ENCODE results near the gene DEDD2.

The DEDD2 gene

DNA sequence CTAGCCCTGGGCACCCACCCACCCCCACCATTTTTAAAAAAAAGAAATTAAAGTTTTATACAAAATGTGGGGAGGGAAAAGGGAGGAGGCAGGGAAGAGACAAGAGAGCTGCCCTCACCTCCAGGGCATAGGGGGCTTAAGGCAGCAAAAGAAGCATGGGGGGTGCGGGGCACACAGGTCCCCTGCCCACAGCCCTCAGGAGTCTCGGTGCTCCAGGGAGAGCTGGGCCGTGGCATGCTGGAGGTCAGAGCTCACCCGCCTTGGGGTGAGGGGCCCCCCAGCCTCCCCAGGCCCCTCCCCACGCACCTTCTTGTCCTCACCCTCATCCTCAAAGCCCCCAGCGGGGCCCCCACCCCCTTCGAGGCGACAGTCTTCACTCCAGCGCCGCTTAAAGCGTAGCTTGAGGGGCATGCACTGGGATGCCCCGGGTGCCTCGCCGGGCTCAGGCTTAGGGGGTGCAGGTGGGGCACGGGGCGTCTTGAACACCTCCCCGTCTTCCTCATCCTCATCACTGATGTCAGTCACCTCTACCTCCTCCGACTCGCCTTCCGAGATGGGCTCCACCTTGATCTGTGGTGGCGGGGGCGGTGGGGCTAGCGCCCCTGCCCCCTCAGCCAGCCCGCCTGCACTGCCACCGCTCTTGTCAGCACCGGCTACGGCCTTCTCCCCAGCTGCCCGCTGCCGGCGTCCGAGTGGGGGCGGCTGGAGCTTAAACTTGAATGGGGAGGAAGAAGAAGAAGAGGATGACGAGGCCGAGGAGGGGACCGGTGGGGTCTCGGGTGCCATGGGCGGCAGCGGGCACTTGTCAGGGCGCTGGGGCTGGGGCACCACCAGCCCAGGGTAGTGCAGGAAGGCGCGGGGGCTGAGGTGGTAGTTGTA, 31.0 kb upstream of the DEDD2 start:
- DNase-seq: no peak

DNA sequence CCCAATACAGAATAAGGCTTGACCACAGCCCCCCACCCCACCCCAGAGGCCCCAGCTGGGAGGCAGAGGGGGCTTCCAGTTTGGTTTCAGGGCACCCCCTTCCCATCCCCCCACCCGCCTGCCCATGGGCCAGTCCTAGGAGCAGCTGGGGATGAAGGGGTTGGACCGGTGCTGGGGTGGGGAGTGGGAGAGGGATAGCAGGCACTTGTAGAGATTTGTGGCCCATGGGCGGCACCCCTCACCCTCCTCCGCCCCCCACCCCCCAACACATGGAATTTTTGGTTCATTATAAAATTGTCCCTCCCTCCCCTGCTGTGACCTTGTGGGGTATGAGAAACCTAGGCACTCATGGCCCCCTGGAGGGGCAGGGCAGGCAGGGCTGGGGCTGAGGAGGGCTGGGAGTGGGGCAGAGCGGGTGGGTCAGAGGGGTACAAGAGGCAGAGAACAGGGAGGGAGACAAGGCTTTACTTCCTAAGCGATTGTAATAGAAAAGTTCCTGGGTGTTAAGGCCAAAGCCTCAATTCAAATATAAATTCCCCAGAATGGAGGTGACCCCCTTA, 30.2 kb upstream of the DEDD2 start:
- DNase-seq: no peak

DNA sequence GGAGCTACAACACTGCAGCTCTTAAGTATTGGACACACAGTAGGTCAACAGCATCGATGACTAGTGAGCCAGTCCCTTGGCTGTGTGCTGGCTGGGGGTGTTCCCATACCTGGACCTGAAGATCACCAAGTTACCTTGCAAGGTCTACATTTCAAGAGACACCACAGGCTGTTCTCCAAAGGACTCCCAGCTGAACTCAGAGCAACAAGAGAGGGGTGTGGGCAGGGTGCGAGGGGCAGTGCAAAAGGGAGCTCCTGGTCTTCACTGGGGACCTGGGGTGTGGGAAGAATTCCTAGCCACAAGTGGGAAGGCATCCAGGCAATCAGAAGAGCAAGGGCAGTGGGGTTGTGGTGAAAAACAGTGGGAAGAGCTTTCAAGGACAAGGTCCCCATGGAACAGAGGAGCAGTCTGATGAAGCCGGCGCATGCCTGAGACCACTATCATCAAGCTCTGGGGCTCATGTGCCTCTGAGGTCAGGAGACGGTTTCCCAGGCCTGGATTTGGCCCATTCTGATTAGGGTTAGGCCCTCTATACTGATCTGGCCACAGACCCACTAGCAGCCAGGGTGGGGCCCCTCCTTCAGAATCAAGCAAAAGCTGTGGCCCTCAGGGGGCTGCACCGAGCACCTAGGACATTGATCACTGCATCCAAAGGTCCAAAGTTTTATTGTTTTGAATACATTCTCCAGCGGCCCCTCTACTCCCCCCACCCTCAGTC, 29.6 kb upstream of the DEDD2 start:
- DNase-seq: no peak

DNA sequence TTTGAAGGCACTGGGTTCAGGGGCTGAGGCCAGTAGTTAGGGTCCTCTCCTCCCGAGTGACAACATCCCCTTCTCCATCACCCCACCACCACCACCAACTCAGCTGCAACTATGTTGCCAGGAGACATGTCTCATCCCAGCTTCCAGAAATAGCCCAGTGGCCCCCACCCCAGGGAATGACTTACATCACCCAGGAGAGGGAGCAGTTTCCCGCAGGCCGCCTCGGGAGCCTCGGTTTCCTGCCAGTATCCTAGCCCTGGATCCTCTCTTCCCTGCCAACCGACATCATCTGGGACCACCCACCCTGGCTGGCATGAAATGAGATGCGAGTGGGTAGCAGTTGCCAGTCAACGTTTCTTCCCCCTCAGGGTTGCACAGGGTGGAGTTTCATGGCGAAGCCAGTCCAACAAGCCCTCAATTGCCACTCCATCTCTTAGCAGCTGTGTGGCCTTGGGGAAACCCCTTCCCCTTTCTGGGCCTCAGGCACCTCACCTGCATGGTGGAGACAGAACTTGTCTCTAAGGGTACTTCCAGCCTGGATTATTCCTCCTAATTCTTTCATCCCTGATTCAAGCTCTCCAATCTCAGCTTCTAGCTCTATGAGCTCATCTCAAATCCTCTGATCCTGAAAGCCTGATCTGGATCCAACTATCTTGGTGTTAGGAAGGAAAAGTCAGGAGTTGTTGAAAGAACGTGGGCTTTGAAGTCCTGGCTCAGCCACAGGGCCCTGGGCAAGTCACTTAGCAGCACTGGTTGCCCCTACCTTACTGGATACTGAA, 28.9 kb upstream of the DEDD2 start:
- DNase-seq: no peak

DNA sequence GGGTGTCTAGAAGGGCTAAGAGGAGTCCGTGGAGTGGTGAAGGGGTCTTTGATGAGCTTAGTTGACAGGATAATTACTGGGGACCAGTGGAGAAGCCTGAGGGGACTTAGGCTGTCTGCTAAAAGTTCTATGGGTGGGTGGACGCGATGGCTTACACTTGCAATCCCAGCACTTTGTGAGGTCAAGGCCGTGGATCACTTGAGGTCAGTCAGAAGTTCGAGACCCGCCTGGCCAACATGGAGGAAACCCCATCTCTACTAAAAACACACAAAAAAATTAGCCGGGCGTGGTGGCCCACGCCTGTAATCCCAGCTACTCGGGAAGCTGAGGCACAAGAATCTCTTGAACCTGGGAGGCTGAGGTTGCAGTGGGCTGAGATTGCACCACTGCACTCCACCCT, 27.8 kb upstream of the DEDD2 start:
- DNase-seq: no peak

DNA sequence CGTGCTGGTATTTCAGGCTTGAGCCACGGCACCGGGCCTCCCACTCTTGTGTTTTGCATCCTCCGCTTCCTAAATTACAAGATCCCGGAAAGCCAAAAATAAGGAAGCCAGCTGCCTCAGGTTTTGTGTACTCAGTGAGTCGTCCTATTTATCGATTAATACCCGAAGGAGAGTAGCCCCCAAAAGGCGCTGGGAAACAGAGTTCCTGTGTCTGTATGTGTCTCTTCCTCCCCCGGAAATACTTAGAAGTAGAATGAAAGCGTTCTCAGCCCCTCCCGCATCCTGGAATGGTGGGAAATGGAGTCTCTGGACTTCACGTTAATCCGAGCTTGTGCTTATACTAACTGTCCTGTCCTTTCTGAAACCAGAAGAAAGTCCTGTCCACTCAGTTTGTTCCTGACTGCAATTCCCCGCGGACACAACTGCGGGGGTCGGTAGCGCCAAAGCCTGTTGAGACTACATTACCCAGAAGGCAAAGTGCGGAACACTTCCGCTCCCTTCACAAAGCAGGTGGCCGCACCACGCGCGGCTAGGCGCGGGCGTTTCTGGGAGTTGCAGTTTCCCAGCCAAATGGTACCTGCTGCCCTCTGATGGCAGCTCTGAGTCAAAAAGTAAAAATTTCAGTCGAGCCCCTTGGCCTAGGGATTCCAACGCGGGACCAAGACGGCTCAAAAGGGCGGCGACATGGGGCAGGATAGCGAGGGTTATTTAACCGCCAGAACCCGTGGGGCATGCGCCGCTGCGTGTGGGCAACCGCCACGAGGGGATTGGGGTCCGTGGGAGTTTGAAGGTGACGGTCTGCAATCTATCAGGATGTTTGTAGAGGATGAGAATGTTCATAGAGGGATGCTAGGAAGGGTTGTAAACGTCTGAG, 27.1 kb upstream of the DEDD2 start:
- peak; percentile 83 for DNase-seq

DNA sequence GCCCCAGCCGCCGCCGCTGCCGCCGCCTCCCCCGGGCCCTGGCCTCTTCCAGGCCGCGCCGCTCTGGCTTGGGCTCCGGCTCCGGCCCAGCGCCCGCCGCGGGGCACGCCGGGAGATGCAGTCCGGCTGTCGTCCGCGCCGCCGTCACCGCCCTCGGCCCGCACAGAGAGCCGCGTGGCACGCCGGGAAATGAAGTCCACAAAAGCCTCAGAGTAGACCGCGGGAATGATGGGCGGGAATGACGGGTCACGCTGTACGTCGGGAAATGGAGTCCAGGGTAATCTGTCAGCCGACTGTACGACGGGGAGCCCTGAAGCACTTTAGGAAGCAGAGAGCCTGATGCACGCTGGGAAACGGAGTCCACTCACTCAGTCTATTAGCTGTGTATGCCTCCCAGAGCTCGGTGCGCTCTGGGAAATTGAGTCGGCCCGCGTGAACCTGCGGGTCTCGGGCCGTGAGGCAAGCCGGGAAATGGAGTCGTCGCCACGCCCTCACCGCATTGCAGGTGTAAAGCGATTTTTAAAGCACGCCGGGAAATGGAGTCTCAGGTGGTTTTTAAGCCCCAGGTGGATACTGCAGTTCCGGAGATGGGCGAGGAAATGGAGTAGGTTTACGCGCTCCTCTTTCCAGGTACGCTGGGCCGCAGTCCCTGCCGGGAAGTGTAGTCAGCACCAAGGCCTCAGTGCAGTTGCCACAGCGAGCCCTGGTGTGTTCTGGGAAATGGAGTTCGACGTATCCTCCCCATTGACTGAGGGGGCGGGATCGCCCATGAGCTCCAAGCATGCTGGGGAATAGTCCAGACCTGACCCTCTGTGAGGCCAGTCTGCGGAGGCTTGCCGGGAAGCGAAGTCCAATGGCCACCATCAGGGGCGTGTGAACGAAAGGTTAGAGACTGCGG, 25.3 kb upstream of the DEDD2 start, which contains the start of gene GSK3A:
Gene GSK3A, minus strand, starts transcription at position 91 of the 898 bp plus-strand sequence. CDS start 137 bp downstream, outside the sequence.
- peak; percentile 95 for DNase-seq

DNA sequence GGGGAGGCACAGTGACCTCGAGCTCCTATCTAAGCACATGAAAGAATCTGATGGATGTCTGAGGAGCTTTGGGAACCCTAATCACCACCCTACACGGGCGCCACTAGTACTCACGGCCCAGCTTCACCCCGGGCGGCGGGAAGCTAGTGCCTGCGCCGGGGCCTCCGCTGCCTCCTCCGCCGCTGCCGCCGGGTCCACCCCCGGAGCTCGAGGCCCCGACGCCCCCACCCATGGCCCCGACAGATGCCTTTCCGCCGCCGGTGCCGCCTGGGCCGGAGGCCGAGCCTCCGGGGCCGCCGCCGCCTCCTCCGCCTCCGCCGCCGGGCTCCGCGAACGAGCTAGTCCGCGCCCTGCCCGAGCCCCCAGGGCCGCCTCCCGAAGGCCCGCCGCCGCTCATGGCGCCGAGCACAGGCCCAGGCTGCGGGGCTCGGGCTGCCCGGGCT, 24.6 kb upstream of the DEDD2 start:
- no peak for DNase-seq

DNA sequence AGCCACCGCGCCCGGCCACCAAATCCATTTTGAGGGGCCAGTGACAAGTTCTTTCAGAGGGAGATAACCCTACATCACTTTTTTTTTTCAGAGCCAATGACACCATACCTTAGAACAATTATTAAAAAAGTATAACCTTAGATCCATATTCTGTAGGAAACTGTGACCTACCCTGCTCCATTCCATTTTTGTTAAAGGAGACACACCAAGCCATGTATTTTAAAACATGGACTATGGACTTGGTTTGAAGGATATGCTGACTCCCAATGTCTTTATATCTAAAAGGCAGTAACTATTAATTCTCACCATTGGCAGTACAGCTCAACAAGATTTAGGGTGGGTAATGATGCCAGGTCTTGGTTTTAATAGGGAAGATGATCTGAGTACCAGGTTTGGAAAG, 23.8 kb upstream of the DEDD2 start:
- DNase-seq: no peak

DNA sequence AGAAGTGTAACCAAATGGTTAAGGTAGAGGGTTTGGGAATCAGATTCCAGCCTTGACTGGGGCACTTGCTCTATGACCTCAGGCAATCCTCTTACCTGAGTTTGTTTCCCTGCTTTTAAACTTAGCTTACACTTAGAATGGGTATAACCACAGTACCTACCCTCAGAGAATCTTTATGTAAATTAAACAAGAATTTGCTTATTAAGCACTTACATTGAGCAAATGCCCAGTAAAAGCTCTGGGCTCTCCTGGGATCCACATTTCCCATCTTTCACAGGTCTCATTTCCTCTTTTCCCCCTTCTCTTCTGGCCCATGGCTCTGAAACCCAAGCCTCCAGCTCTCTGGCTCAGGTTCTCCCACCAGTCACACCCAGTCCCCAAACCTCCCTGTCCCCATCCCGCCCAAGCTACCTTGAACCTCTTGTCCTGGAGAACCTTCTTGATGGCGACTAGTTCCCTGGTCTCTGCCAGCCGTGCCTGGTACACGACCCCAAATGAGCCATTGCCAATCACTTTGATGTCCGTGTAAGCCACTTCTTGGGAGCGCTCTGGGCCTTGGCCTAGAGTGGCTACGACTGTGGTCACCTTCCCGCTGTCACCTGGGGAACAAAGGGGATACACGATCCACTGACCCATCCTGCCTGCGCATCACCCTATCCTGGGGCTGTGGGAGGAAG, 22.2 kb upstream of the DEDD2 start:
- DNase-seq: no peak

DNA sequence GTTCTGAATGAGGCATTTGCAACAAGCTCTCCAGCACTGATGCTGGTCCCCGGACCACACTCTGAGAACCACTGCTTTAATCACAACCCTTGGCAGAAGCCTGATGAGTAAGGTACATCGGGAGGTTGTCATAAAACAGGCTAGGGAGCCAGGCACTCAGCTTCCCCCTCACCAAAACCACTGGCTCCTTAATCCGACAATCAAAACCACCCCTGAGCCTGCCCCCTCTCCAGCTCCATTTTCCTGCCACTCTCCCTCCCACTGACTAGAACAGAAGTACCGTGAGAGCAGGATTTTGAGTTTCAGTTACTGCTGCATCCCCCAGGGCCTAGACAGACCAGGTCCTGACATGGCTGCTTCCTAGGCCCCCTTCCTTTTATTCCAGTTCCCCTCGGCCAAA, 17.7 kb upstream of the DEDD2 start:
- DNase-seq: no peak

DNA sequence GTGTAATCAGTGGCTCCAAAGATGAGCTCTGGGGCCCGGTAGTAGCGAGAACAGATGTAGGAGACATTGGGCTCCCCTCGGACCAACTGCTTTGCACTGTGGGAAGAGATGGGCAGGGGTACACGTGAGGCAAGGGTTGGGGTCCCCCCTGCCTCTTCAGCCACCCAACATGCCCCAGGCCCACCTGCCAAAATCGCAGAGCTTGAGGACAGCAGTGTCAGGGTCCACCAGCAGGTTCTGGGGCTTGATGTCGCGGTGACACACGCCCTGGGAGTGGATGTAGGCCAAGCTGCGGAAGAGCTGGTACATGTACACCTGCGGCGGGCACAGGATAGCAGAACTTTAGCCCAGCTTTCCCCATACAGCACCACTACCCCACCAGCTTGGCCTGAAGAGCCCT, 16.9 kb upstream of the DEDD2 start:
- no peak for DNase-seq

DNA sequence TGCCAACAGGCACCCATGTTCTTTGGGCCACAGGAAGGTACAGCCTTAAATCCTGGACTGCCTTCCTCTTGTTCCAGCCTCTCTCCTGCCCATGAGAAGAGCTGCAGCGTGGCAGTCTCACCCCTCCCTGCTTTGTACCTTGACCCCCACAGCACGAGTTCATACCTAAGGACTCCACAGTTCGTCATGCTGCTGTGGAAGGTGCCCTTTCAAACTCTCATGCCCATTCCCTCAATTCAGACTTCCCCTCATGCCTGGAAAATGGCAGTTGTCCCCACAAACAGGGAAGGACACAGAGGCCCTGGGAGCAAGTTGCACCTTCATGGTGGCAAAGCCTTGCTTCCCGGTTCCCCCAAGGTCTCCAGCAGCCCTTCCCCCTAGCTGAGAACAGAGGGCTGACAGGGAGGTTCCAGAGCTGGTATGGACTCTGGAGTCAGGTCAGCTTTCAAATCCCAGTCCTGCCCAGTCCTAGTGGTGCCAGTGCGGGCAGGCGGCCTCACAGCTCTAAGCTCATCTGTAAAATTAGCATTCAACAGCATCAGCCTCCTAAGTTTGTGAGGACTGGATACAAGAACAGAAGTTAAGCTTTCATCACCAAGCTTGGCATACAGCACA, 16.3 kb upstream of the DEDD2 start:
- no peak for DNase-seq

DNA sequence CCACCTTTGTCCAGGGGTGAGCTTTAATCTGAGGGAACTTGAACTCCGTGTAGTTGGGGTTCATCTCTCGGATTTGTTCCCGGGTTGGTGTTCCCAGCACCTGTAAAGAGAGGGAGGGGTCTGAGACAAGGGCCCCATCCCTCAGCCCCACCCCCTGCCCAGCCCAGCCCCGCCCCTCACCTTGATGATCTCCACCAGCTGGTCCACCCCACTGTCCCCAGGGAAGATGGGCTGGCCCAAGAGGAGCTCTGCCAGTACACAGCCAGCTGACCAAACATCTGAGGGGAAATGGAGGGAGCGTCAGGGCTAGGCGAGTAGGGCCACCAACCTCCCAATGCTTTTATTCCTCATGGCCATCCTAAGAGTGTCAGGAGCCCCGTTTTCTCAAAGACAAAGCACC, 15.6 kb upstream of the DEDD2 start:
- no peak for DNase-seq

DNA sequence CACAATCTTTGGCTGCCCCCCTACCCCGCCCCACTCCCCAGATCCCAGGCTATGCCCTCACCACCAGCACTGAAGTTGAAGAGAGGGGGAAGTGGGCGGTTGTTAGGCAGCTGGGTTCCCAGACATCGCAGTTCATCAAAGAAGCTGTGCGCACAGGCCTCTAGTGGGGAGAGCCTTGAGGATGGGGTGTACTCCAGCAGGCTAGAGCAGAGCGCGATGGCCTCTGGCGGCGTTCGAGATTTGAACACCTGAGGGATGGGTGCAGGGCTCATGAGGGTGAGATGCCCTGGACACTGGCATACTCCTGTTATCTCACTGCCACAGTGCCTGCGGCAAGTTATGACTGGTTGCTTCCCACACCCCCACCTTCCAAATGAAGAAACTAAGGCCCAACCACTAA, 15.0 kb upstream of the DEDD2 start:
- DNase-seq: no peak

DNA sequence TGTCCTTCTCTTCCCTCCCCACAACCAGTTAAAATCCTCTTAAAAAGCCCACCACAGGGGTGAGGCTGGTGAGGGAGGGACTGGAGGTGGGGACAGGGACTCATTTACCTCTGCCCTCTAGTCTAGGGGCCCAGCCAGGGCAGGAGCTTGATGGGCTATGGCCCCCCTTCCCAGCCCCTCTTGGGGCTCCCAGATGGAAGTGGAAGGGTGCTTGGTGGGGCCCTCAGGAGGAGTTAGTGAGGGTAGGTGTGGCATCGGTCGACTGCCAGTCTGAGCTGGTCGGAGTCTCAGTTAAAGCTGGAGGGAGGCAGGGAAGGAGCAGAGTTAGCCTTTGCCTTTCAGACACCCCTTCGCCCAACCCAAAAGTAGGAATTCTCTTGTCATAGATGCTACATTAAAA, 13.1 kb upstream of the DEDD2 start:
- no peak for DNase-seq

DNA sequence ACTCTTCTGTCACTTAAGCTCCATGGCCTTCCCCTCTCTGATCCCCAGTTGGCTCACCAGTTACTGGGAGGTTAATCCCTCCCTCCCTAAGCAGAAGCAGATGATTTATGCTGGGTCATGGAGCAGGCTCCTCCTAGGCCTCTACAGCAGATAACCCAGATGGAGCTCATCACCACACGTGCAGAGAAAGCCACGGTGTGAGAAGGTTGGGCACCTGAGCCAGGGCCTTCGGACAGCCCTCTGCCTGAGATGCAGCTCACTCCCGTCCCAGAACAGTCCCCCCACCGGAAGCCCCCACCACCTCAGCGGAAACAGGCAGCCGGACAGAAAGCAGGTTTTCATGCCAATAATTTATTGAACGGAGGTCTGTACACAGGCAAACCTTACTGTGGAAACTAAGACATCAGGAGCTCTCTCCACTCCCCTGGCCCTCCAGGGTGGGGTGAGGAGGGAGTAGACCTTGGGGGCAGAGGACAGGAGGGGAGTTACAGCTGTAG, 12.4 kb upstream of the DEDD2 start:
- DNase-seq: no peak

DNA sequence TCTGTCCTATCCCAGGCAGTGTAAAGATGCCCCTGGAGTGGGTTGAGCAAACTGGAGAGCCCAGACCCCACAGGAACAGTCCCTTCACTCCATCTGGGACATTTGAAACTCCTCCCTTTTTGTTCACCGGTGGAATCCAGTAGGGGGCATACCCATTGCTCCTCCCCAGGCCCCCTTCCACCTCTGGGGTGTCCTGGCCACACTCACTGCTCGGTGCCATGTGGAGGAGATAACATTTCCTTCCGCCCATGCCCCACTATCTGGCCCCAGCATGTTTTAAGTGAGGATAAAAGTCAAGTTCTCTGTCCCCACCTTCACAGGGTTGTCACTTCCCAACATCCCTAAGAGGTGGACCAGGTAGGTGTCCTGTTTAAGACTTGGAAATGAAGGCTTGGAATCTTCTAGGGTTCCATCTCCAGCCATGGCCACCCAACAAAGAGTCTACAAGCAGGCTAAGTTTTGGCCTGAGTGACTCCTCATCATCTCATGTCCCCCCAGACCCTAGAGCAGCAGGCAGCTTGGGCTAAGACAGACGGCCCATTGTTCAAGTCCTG, 11.9 kb upstream of the DEDD2 start:
- no peak for DNase-seq

DNA sequence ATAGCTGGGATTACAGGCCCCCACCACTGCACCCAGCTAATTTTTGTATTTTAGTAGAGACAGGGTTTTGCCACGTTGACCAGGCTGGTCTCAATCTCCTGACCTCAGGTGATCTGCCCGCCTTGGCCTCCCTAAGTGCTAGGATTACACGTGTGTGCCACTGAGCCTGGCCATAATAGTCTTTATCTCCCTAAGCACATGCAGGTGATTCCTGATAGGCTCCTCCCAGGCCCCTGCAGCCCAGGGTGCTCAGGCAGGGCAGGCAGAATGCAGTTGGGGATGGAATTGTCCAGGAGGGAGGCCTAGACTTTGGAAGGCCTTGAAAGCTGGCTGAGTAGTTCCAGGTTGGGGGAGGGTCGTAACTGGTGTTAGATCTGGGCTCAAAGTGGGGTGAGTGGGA, 11.2 kb upstream of the DEDD2 start:
- DNase-seq: no peak
